Measurements from ENCODE around the gene ZMYM2.
"Not testable (repeated sequence)": the region's sequence is repeated elsewhere in the genome, so short reads cannot be mapped to it uniquely, and the experiment has no call there.

The ZMYM2 gene

GRCh38 chr13:19958155-19959111 is at the start of gene ZMYM2:
TSS of gene ZMYM2 (plus strand) at chr13:19958727. CDS start at chr13:19993073, 34,346 bp downstream.
- in situ Hi-C loops (cut with HindIII; ENCODE audit: low sequenced_read_pairs) = no loop called here

GRCh38 chr13:19910336-19911072 is 48.0 kb upstream of the ZMYM2 start:
- in situ Hi-C loops (cut with HindIII; ENCODE audit: low sequenced_read_pairs) = no loop called here

DNA sequence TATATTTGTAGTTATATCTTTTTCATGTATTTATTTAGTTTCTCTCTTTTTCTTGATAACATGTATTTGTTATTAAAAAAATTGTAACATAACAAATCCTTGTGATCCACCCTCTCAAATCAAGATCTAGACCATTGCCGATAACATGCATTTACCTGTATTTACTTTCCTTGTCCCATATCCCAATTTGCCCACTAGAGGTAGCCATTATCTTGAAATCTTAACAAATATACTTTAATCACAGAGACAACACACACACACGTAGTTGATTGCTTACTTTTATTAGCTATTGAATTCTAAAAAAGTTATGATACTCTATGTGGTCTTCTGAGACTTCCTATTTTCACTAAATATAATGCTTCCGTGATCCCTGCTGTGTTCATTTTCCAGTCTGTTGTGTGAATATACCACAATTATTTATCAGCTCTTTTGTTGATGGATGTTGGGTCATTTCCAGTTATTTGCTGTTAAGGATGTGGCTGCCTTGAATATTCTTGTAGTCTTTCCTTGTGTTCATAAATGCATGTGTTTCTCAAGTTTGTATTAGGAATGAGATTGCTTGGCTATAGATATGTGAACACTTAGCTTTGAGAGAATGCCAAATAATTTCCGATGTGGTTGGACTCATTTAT is 31.3 kb upstream of the ZMYM2 start:
- in situ Hi-C loops (cut with HindIII; ENCODE audit: low sequenced_read_pairs) = no loop called here

DNA sequence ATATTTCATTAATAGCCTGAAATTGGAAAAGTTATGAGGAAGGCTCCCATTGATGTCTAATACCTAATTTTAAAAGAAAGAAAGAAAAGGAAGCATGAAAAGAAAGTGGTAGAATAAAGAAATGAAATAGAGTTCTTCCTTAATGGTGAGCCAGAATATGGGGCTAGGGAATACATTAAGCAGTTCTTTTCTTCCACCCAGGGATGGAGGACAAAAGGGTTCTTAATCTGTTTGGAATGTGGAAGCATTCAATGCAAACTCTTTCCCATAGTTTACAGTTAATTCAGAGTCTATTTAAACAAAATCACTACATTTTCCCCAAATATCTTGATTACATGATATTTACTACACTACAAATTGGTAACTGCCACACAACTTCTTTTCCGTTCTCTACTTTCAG is 18.4 kb upstream of the ZMYM2 start:
- in situ Hi-C loops (cut with HindIII; ENCODE audit: low sequenced_read_pairs) = no loop called here

- in situ Hi-C loops (cut with HindIII; ENCODE audit: low sequenced_read_pairs) = no loop called here
Observed at GRCh38 chr13:19950374-19950773, 8.2 kb upstream of the ZMYM2 start.

GRCh38 chr13:19952850-19953249 is 5.7 kb upstream of the ZMYM2 start:
- in situ Hi-C loops (cut with HindIII; ENCODE audit: low sequenced_read_pairs) = no loop called here

GRCh38 chr13:19955873-19956559 is 2.5 kb upstream of the ZMYM2 start:
- in situ Hi-C loops (cut with HindIII; ENCODE audit: low sequenced_read_pairs) = no loop called here

GRCh38 chr13:19957320-19958154 is 990 bp upstream of the ZMYM2 start:
- in situ Hi-C loops (cut with HindIII; ENCODE audit: low sequenced_read_pairs) = no loop called here

DNA sequence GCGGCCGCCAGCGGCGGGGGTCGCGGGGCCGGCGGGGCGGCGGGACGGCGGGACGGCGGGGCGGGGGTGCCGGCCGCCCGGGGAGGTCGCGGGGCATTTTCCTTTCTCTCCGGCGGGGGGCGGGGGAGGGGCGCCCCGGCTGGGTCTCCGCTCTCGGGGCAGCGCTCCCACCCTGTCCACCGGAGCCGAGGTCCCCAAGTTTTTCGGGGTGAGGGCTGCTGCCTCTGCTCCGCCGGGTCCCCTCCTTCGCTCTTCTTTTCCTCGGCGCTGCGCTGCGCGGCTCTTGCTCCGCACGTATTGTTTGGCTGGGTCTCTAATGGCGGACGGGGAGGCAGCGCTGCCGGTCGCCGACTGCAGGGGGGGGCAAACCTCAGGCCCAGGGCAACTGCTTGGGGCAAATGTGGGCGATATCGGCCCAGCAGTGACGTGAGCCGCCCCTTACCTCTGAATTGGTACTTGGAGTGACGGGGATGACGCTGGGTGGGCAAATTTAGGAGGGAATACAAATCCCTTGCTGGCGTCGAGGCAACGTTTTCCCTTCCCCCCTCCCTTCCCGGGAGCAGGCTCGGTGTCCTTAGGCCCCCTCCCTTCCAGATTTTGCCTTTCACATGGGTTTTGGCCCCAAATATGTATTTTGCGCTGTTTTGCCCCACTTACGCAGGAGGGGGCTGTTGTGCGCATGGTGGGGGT is 759 bp downstream of the ZMYM2 start:
- in situ Hi-C loops (cut with HindIII; ENCODE audit: low sequenced_read_pairs) = no loop called here

DNA sequence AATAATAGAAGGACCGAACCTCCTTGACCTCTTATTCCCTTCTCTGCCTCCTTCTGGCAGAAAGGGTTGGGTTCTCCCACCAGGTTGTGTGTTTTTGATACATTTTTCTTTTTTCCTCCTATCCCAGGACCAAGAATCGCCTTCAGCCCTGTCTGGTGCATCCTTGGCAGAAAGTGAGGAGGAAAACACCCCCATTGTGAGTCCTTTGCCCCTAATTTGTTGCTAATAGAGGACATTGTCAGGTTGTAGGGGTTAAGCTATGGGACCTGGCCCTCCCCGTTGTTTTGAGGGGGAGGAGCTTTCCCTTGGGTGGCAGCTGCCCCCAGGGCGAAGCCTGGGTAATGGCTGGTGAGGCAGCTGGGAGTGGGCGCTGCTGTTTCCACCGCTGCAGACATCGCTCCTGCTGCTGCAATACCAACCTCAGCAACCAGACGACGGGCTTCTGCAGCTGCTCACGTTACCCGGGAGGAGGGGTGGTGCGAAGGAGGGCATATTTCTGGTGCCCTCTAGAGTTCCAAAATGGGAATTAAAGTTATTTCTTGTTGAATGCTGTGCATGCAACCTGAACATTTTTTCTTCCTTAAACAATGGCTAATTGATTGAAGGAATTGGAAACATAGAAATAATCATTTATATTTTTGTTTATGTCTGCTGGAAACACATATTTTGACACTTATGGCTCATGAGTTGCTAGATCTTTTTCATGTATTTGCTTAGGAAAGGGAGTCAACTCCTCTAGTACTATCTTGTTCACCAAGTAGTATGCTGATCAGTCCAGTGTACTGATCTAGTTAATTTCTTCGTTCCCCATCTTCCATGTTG is 1.5 kb downstream of the ZMYM2 start:
- in situ Hi-C loops (cut with HindIII; ENCODE audit: low sequenced_read_pairs) = no loop called here

DNA sequence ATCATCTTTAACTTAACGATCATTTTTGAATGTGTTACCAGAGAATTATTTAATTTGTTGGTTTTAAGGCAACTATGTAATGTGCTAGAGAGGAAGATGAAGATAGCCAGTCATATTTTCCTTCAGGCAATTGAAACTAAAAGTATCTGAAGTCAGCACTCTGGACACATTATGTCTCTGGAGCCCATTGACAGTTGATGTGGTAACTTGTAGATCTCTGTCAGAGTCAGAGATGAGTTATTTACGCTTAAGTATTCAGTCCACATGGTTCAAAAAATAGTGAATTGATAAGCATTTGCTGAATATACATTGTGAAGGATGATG is 2.1 kb downstream of the ZMYM2 start:
- in situ Hi-C loops (cut with HindIII; ENCODE audit: low sequenced_read_pairs) = no loop called here

- in situ Hi-C loops (cut with HindIII; ENCODE audit: low sequenced_read_pairs) = no loop called here
Observed at GRCh38 chr13:19961489-19961888, 3.0 kb downstream of the ZMYM2 start.

DNA sequence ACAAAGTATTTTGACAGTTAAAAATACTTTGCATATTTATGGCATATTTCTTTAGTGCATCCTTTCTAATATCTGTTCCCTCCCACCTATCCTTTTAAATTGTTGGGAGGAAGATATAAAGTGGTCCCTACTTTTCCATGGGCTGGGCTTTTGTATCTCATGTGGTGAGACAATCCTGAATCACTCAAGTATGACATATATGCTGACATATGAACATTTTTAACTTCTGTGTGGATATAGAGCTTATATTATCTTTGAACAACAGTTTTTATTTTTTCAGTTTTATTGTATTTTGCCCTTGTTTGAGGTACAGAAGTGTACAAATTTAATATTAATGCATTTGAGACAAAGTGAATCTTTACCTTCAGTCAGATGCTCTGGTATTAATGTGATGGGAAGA is 3.4 kb downstream of the ZMYM2 start:
- in situ Hi-C loops (cut with HindIII; ENCODE audit: low sequenced_read_pairs) = no loop called here

DNA sequence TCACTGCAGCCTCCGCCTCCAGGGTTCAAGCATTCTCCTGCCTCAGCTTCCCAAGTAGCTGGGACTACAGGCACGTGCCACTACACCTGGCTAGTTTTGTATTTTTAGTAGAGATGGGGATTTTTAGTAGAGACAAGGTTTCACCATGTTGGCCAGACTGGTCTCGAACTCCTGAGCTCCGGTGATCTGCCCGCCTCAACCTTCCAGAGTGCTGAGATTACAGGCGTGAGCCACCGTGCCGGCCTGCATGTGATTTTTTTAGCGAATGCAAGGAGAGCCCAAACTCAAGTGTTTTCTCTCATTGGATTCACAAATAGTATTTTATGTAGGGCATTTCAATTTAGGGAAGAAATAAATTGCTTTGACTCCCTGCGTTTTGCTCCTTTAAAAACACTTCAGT is 4.4 kb downstream of the ZMYM2 start:
- in situ Hi-C loops (cut with HindIII; ENCODE audit: low sequenced_read_pairs) = no loop called here

DNA sequence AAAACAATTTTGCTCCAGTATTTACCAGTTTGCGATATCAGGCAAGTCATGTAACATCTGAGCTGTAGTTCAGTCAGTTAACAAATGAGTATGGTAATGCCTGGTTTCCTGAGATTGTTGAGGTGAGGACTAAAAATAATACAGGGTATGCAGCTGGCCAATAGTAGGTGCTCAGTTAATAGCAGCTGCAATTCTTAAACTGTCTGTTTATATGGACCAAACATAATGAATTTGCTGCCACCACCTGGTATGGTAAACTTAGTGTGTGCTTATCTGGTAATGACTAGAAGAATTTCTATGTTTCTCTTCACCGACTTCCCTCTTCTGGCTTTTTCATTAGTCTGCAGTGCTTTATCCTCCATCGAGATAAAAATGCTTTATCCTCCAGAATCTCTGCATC is 9.1 kb downstream of the ZMYM2 start:
- in situ Hi-C loops (cut with HindIII; ENCODE audit: low sequenced_read_pairs) = no loop called here

- in situ Hi-C loops (cut with HindIII; ENCODE audit: low sequenced_read_pairs) = not testable (repeated sequence)
Observed at GRCh38 chr13:19974498-19975009, 16.0 kb downstream of the ZMYM2 start.

DNA sequence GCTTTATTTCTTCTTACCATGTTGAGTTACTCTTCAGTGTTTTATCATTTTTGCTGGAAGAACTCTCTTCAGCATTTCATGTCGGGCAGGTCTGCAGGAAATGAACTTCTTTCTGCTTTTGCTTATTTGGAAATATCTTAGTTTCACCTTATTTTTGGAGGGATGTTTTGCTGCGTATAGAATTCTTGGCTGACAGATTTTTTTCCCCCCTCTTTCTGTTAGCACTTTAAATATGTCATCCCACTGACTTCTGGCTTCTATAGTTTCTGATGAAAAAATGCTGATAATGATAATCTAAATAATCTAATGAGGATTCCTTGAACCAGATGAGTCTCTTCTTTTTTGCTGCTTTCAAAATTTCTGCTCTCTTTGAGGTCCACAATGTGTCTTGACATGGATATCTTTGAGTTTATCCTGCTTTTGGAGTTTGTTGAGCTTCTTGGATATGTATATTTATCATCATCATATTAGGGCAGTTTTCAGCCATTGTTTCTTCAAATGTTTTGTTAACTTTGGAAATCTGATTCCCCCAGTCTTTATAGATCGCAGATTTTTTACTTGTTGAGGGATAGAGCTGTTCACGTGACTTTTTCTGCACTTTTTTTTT is 20.4 kb downstream of the ZMYM2 start:
- in situ Hi-C loops (cut with HindIII; ENCODE audit: low sequenced_read_pairs) = no loop called here

DNA sequence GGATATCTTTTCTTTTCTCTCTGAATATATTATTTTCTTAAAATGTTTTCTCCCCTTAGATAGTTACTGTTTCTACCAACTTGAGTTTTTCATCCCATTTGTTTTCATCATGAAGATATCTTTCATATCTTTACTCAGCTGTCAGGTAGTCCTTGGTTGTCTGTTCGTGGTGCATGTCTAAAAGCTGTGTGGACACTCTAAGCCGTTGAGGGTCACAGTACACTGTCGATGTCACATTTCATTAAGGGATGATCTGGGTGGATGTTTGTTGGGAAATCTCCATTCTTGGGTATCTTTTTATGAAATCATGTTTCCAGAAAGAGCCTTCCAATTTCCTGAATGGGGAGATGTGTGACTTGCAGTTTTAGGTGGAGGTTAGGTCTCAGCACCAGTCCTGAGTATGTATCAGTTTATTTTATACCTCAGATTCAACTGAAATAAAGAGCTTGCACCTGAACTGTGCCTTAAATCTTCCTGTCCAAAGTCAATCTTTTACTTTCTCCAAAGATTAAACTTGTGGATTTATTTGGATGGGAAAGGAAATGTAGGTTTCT is 23.2 kb downstream of the ZMYM2 start:
- in situ Hi-C loops (cut with HindIII; ENCODE audit: low sequenced_read_pairs) = no loop called here

Data from DLD1 (cell line).